ENCODE data around the gene ITPR1. TPM values are rescaled to one million over a fixed set of nuclear protein-coding genes. Genes with fewer than 3 reads are reported as not detected.

The ITPR1 gene
- total and polyA plus RNA-seq, 2 experiments from 2014 or later = 6.8 to 21.0 TPM

DNA sequence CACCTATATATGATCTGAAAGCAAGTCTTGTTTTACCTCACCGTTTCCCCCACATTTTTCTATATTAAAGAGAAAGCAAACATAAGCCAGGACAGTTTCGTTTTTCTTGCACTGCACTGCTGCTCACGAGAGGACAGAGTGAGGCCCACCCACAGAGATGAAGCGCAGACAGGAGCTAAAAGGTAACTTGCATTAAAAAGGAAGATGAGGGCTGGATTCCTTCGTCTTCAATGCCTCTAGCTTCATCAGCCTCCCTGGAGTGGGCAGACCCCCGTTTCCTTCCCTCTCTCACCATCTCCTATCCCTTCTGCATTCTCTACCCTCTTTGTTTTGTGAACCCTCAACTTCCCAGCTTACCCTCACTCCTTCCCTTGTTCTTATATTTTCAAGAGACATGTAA lies 45.0 kb upstream of the ITPR1 start (continued):
- TF ChIP-seq CREB1 (CRISPR knock-in tag; IDR thresholded peaks at IDR 0.05; ENCODE audit: low read depth) = no peak
- no peak for TF ChIP-seq NANOG (IDR thresholded peaks at IDR 0.05; ENCODE audit: borderline replicate concordance)
- no peak for TF ChIP-seq EZH2phosphoT487 (IDR thresholded peaks at IDR 0.05; ENCODE audit: unreplicated experiment)
- TF ChIP-seq POLR2AphosphoS5 (IDR thresholded peaks at IDR 0.05; ENCODE audit: low read depth) = no peak

DNA sequence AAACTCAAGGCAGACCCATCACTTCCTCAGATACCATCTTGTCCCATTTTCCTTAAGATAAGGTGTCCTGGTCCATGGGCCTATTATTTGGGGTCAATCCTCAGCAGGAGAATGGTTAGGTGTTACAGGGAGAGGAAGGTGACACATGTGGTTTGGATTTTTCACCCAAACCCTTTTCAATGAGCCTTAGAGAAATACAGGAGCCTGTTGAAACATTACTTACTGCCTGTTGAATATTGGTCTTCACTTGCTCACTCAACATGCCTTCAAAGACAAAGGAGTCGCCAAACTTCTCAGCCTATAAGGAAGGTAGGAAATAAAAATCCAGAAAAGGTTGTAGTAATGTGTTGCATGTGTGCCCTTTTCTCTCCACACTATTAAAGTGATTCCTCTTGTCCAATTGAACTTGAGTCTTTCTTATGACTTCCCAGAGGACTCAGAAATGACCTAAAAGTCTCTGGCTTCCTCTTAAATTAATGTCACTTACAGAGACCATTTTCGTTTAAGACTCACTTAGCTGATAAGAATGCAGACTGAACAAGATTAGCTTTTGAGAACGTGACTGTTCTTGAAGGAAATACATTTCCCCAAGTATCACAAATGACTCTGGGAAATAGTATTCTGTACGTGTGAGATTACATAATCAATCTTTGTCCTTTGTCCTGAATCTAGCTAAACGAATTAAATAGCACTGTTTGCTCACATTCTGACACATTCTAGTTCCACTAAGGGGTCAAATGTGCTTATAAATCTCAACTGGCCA lies 43.9 kb upstream of the ITPR1 start:
- H3K27me3 ChIP-seq (ENCODE audit: insufficient read depth) = no peaks in the 10 kb centered on the region
- no peaks in the 10 kb centered on the region for H3K9me3 Mint-ChIP-seq
- peaks cover 16% of the 10 kb centered on the region for H3K4me1 Mint-ChIP-seq
- no peak for TF ChIP-seq ZNF331 (CRISPR knock-in tag; IDR thresholded peaks at IDR 0.05; ENCODE audit: low read depth)
- TF ChIP-seq, protein P1, sequence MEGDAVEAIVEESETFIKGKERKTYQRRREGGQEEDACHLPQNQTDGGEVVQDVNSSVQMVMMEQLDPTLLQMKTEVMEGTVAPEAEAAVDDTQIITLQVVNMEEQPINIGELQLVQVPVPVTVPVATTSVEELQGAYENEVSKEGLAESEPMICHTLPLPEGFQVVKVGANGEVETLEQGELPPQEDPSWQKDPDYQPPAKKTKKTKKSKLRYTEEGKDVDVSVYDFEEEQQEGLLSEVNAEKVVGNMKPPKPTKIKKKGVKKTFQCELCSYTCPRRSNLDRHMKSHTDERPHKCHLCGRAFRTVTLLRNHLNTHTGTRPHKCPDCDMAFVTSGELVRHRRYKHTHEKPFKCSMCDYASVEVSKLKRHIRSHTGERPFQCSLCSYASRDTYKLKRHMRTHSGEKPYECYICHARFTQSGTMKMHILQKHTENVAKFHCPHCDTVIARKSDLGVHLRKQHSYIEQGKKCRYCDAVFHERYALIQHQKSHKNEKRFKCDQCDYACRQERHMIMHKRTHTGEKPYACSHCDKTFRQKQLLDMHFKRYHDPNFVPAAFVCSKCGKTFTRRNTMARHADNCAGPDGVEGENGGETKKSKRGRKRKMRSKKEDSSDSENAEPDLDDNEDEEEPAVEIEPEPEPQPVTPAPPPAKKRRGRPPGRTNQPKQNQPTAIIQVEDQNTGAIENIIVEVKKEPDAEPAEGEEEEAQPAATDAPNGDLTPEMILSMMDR (conservative IDR thresholded peaks at IDR 0.05; ENCODE audit: low read depth in 2 of 2) = no peak
- TF ChIP-seq, protein P2, sequence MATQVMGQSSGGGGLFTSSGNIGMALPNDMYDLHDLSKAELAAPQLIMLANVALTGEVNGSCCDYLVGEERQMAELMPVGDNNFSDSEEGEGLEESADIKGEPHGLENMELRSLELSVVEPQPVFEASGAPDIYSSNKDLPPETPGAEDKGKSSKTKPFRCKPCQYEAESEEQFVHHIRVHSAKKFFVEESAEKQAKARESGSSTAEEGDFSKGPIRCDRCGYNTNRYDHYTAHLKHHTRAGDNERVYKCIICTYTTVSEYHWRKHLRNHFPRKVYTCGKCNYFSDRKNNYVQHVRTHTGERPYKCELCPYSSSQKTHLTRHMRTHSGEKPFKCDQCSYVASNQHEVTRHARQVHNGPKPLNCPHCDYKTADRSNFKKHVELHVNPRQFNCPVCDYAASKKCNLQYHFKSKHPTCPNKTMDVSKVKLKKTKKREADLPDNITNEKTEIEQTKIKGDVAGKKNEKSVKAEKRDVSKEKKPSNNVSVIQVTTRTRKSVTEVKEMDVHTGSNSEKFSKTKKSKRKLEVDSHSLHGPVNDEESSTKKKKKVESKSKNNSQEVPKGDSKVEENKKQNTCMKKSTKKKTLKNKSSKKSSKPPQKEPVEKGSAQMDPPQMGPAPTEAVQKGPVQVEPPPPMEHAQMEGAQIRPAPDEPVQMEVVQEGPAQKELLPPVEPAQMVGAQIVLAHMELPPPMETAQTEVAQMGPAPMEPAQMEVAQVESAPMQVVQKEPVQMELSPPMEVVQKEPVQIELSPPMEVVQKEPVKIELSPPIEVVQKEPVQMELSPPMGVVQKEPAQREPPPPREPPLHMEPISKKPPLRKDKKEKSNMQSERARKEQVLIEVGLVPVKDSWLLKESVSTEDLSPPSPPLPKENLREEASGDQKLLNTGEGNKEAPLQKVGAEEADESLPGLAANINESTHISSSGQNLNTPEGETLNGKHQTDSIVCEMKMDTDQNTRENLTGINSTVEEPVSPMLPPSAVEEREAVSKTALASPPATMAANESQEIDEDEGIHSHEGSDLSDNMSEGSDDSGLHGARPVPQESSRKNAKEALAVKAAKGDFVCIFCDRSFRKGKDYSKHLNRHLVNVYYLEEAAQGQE (IDR thresholded peaks at IDR 0.05; ENCODE audit: unreplicated experiment) = no peak
- TF ChIP-seq CREB1 (CRISPR knock-in tag; IDR thresholded peaks at IDR 0.05; ENCODE audit: low read depth) = no peak
- no peak for TF ChIP-seq EZH2 (IDR thresholded peaks at IDR 0.05; ENCODE audit: low read depth, unreplicated experiment)
- no peak for TF ChIP-seq POLR2AphosphoS5 (IDR thresholded peaks at IDR 0.05; ENCODE audit: low read depth)
- TF ChIP-seq, protein P3, sequence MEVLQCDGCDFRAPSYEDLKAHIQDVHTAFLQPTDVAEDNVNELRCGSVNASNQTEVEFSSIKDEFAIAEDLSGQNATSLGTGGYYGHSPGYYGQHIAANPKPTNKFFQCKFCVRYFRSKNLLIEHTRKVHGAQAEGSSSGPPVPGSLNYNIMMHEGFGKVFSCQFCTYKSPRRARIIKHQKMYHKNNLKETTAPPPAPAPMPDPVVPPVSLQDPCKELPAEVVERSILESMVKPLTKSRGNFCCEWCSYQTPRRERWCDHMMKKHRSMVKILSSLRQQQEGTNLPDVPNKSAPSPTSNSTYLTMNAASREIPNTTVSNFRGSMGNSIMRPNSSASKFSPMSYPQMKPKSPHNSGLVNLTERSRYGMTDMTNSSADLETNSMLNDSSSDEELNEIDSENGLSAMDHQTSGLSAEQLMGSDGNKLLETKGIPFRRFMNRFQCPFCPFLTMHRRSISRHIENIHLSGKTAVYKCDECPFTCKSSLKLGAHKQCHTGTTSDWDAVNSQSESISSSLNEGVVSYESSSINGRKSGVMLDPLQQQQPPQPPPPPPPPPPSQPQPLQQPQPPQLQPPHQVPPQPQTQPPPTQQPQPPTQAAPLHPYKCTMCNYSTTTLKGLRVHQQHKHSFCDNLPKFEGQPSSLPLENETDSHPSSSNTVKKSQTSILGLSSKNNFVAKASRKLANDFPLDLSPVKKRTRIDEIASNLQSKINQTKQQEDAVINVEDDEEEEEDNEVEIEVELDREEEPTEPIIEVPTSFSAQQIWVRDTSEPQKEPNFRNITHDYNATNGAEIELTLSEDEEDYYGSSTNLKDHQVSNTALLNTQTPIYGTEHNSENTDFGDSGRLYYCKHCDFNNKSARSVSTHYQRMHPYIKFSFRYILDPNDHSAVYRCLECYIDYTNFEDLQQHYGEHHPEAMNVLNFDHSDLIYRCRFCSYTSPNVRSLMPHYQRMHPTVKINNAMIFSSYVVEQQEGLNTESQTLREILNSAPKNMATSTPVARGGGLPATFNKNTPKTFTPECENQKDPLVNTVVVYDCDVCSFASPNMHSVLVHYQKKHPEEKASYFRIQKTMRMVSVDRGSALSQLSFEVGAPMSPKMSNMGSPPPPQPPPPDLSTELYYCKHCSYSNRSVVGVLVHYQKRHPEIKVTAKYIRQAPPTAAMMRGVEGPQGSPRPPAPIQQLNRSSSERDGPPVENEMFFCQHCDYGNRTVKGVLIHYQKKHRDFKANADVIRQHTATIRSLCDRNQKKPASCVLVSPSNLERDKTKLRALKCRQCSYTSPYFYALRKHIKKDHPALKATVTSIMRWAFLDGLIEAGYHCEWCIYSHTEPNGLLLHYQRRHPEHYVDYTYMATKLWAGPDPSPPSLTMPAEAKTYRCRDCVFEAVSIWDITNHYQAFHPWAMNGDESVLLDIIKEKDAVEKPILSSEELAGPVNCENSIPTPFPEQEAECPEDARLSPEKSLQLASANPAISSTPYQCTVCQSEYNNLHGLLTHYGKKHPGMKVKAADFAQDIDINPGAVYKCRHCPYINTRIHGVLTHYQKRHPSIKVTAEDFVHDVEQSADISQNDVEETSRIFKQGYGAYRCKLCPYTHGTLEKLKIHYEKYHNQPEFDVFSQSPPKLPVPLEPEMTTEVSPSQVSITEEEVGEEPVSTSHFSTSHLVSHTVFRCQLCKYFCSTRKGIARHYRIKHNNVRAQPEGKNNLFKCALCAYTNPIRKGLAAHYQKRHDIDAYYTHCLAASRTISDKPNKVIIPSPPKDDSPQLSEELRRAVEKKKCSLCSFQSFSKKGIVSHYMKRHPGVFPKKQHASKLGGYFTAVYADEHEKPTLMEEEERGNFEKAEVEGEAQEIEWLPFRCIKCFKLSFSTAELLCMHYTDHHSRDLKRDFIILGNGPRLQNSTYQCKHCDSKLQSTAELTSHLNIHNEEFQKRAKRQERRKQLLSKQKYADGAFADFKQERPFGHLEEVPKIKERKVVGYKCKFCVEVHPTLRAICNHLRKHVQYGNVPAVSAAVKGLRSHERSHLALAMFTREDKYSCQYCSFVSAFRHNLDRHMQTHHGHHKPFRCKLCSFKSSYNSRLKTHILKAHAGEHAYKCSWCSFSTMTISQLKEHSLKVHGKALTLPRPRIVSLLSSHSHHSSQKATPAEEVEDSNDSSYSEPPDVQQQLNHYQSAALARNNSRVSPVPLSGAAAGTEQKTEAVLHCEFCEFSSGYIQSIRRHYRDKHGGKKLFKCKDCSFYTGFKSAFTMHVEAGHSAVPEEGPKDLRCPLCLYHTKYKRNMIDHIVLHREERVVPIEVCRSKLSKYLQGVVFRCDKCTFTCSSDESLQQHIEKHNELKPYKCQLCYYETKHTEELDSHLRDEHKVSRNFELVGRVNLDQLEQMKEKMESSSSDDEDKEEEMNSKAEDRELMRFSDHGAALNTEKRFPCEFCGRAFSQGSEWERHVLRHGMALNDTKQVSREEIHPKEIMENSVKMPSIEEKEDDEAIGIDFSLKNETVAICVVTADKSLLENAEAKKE (CRISPR knock-in tag; IDR thresholded peaks at IDR 0.05) = no peak
- TF ChIP-seq, protein P4, sequence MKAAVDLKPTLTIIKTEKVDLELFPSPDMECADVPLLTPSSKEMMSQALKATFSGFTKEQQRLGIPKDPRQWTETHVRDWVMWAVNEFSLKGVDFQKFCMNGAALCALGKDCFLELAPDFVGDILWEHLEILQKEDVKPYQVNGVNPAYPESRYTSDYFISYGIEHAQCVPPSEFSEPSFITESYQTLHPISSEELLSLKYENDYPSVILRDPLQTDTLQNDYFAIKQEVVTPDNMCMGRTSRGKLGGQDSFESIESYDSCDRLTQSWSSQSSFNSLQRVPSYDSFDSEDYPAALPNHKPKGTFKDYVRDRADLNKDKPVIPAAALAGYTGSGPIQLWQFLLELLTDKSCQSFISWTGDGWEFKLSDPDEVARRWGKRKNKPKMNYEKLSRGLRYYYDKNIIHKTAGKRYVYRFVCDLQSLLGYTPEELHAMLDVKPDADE (IDR thresholded peaks at IDR 0.05) = no peak
- TF ChIP-seq ZNF114 (CRISPR knock-in tag; IDR thresholded peaks at IDR 0.05) = no peak
- TF ChIP-seq JUNB (IDR thresholded peaks at IDR 0.05; ENCODE audit: unreplicated experiment) = no peak

More for the DNA sequence above, 43.9 kb upstream of the ITPR1 start:
- Histone ChIP-seq H3K4me2 (peak overlapping the region; percentile 74; the same call in 1 of the 2 replicates), H3K36me3 (ENCODE audit: insufficient read depth) (no peaks in the 10 kb centered on the region), H2AFZ (no peak overlapping the region), H3K4me3 (no peak overlapping the region), H4K20me1 (replicated peaks; ENCODE audit: insufficient read depth) (no peaks in the 10 kb centered on the region), H3K9me2 (ENCODE audit: insufficient read depth) (peaks cover 10% of the 10 kb centered on the region), H3K4me1 (ENCODE audit: insufficient read depth) (peaks cover 18% of the 10 kb centered on the region), H3F3A (replicated peaks; ENCODE audit: low read depth) (no peaks in the 10 kb centered on the region), H3K27ac (ENCODE audit: low read depth) (no peak overlapping the region; the same call in 1 of the 2 replicates), H3K79me2 (replicated peaks; ENCODE audit: insufficient read depth) (no peaks in the 10 kb centered on the region)
- Mint-ChIP-seq H3K4me3 (no peak overlapping the region), H3K27ac (no peak overlapping the region), H3K36me3 (ENCODE audit: low read depth) (peaks cover 6% of the 10 kb centered on the region; the same call in 2 of the 3 replicates), H3K27me3 (ENCODE audit: insufficient read depth, low read depth, poor library complexity) (no peaks in the 10 kb centered on the region)
- no peak for DNase-seq (ENCODE audit: low spot score)
- ATAC-seq = no peak

All from GM23338 (cell line).